Measurements from ENCODE around the gene APOM. TPM values are rescaled to one million over a fixed set of nuclear protein-coding genes. Genes with fewer than 3 reads are reported as not detected.
A peak's percentile ranks its signal among the peaks of the same experiment; 100 is the strongest.

Gene APOM
- total RNA-seq, 1 experiment from 2014 or later, result 3.5 TPM

- TF ChIP-seq FOXP1 (CRISPR knock-in tag; IDR thresholded peaks at IDR 0.05; ENCODE audit: borderline replicate concordance) (no peak), ZNF396 (CRISPR knock-in tag; IDR thresholded peaks at IDR 0.05; ENCODE audit: borderline replicate concordance) (no peak), ZNF138 (CRISPR knock-in tag; conservative IDR thresholded peaks at IDR 0.05) (no peak), MXD4 (CRISPR knock-in tag; IDR thresholded peaks at IDR 0.05; ENCODE audit: borderline replicate concordance) (no peak), ZSCAN18 (CRISPR knock-in tag; IDR thresholded peaks at IDR 0.05) (no peak), ZNF425 (CRISPR knock-in tag; conservative IDR thresholded peaks at IDR 0.05) (no peak), ESRRA (CRISPR knock-in tag; IDR thresholded peaks at IDR 0.05; ENCODE audit: borderline replicate concordance) (no peak), NFATC4 (CRISPR knock-in tag; IDR thresholded peaks at IDR 0.05) (no peak), USF1 (CRISPR knock-in tag; IDR thresholded peaks at IDR 0.05) (no peak), NR3C1 (CRISPR knock-in tag; conservative IDR thresholded peaks at IDR 0.05; ENCODE audit: low read depth) (no peak), ZNF121 (CRISPR knock-in tag; IDR thresholded peaks at IDR 0.05) (no peak), TEAD4 (CRISPR knock-in tag; IDR thresholded peaks at IDR 0.05) (no peak), MAX (CRISPR knock-in tag; IDR thresholded peaks at IDR 0.05) (no peak), PRDM15 (CRISPR knock-in tag; IDR thresholded peaks at IDR 0.05) (no peak), ZNF281 (CRISPR knock-in tag; IDR thresholded peaks at IDR 0.05) (no peak), STAT6 (CRISPR knock-in tag; conservative IDR thresholded peaks at IDR 0.05; ENCODE audit: low read depth) (no peak), RORB (CRISPR knock-in tag; IDR thresholded peaks at IDR 0.05) (no peak), ZNF423 (CRISPR knock-in tag; IDR thresholded peaks at IDR 0.05) (no peak)
- no peak for DNase-seq (ENCODE audit: low spot score)
- Mint-ChIP-seq H3K9me3 (no peaks in the 10 kb centered on the region), H3K4me3 (no peak overlapping the region), H3K27me3 (ENCODE audit: low read depth) (no peaks in the 10 kb centered on the region), H3K4me1 (no peaks in the 10 kb centered on the region), H3K36me3 (peaks cover 70% of the 10 kb centered on the region), H3K27ac (no peak overlapping the region)
- CTCF ChIA-PET, result interaction anchor here (0.6 to 1.3 kb wide), 3 partner anchors 50 to 447 kb away, joined by 3 read pairs; no protein-coding TSS in a partner anchor
- 0 out of 2 replicates have a peak, but pooled peaks have one; percentile 18 for ATAC-seq
- POLR2A ChIA-PET, result interaction anchor here (0.6 to 2.0 kb wide), 6 partner anchors 7 to 101 kb away, joined by 3 to 7 read pairs (median 4); partner anchors contain the start of gene BAG6
These were observed 16.2 kb upstream of the APOM start for GRCh38 chr6:31639449-31639861.
